Frontal cortex (tissue), 4 donors: ENCODE measurements around the gene NMT1. TPM values are rescaled to one million over a fixed set of nuclear protein-coding genes. Genes with fewer than 3 reads are reported as not detected.

Experiments
- DNase-seq, 2 donors: peaks; one replicate each; pipeline ENCODE4 v3.0.0; 2012; ENCODE audit warnings: low spot score in 2 of 2
- FAIRE-seq: peaks from 2 replicates; lab custom pipeline; 2012; peaks lifted over from hg19 to GRCh38; lab: Jason Lieb, UNC
- total RNA-seq: library from RNA; depleted of rRNA; stranded (reverse); fragments of >200 nt; gene quantifications from one replicate; pipeline ENCODE4 v1.2.3, GENCODE V29; 2014
- donor health status: control.
- donor health status: control.
- donor health status: control.

Gene NMT1
- total RNA-seq, 1 donor from 2014 or later = 29.3 TPM

GRCh38 chr17:45129940-45130680 lies 69.0 kb downstream of the NMT1 start:
- DNase-seq (no peak), FAIRE-seq (no peak)

GRCh38 chr17:45130681-45131615 lies 69.8 kb downstream of the NMT1 start:
- DNase-seq (no peak), FAIRE-seq (no peak)

DNA sequence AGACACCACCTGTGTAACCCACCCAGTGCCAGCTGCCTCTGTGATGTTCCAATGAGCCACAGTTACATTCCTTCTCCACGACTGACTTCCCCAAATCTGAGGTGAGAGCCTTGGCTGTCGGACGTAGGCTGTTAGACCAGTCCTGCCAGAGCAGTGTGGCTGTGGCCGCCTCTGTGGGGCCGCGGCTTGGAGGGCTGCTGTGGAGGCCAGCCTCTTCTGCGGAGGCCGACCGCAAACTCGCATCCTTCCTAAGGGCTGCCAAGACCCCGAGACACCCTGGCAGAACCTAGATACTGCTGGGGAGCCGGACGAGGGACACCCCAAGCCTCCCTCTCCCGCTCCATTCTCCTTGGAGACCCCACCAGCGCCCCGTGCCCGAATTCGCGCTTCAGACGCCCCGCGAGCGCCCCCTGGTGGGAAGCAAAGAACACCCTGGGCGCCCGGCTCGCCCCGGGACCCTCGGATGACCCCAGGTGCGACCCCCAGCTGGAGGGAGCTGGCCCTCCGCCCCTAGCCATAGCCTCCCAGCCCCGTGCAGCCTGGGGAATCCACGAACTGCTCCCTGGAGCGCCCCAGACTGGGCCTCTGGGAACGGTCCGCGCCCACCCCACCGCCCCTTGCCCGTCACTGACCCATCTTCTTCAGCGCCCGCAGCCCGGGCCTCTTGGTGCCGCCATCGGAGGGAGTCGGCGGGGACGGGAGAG lies 70.7 kb downstream of the NMT1 start:
- FAIRE-seq (no peak), DNase-seq (no peak)

DNA sequence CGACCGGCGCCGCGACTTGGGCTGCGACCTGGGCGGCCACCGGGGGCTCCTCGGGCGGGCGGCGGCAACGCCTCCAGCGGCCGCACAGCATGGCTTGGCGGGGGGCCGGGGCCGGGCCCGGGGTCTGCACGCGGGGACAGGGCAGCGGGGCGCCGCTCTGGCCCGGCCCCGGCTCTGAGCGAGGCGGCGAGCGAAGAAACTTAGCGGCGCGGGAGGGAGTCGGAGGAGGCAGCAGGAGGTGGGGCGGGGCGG lies 71.1 kb downstream of the NMT1 start, which contains the start of gene PLCD3:
Gene PLCD3, minus strand, starts transcription at position 196 of the 252 bp plus-strand sequence. Its CDS starts 105 bp downstream, at position 91.
- no peak for FAIRE-seq

DNA sequence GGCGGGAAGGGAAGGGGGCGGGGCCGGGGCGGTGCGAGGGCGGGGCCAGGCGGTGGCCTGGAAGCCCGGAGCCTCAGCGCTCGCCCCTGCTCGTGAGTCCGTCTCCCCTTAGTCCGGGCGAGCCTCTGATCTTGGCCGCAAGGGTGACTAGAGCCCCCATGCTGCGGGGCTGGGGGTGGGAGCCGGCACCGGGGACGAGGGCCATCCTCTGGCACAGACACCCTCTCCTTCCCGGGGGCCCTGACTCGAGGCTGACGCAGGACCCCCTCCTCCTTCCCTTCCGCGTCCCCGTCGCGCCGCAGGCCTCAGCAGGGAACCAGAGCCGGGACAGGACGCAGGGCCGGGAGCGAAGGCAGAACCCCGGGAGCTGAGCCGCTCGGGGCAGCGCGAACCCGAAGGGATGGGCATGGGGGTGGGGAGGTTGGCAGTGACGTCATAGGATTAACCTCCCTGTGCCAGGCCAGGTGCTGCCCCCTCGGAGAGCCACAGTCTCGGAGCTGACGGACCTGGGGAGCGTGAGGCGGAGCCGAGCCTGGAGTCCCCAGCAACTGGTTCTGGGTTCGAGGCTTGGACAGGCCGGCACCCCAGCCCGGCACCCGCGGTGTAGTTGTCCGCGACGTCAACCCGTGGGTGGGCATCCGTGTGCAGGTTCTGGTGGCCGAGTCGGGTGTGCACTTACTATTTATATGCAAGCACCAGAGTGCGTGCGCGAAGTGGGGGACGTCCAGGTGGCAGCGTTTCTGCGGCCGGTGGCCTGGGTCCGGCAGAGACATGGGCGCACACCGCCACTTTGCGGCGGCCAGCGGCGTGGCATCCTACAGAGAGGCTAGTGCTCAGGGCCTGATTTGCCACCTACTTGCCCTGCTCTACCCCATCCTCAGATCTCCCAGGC lies 71.7 kb downstream of the NMT1 start:
- peak; percentile 93 to 96 for DNase-seq
- FAIRE-seq = no peak

More for the DNA sequence above, 71.1 kb downstream of the NMT1 start, which contains the start of gene PLCD3:
- DNase-seq = no peak

DNA sequence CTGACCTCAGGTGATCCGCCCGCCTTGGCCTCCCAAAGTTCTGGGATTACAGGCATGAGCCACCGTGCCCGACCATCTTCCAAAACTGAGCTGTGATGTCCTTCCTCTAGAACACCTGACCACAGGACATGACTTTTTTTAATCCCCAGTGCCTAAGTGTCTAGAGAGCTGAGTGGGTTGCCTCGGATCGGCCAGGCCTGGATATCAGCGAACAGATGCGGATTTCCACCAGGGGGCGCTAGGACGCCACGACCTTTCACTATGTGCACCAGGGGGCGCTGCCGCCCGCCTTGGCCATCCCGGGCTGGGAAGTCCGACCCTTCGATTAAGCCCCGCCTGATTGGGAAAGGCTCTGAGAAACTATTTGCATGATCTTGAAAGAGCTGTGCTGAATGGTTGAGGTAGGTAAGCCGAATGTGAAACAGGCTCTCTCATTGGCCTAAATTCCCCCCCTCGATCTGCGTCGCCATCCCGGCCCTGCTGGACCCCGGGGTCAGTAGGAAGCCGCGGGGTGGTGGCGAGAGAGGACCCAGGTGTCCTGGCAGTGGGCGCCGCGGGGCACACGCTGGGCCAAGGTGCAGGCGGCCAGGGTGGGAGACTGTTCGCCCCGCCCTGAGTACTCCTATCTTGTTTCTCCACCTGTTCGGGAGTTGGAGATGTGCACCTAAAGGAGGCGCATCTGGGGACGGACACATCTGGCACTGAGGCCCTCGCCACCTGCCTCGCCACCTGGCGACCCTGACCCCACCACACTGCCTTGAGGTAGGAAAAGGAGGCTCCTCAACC lies 74.3 kb downstream of the NMT1 start, which contains the start of gene ACBD4:
Gene ACBD4, plus strand, starts transcription at position 496 of the 786 bp plus-strand sequence. CDS start 458 bp downstream, outside the sequence.
- FAIRE-seq = peak; percentile 44

GRCh38 chr17:45135978-45136791 lies 75.1 kb downstream of the NMT1 start:
- DNase-seq = no peak
- no peak for FAIRE-seq

More for the DNA sequence above, 74.3 kb downstream of the NMT1 start, which contains the start of gene ACBD4:
- peak; percentile 93 to 95 for DNase-seq

GRCh38 chr17:45136846-45137560 lies 75.9 kb downstream of the NMT1 start:
- DNase-seq = no peak
- no peak for FAIRE-seq

DNA sequence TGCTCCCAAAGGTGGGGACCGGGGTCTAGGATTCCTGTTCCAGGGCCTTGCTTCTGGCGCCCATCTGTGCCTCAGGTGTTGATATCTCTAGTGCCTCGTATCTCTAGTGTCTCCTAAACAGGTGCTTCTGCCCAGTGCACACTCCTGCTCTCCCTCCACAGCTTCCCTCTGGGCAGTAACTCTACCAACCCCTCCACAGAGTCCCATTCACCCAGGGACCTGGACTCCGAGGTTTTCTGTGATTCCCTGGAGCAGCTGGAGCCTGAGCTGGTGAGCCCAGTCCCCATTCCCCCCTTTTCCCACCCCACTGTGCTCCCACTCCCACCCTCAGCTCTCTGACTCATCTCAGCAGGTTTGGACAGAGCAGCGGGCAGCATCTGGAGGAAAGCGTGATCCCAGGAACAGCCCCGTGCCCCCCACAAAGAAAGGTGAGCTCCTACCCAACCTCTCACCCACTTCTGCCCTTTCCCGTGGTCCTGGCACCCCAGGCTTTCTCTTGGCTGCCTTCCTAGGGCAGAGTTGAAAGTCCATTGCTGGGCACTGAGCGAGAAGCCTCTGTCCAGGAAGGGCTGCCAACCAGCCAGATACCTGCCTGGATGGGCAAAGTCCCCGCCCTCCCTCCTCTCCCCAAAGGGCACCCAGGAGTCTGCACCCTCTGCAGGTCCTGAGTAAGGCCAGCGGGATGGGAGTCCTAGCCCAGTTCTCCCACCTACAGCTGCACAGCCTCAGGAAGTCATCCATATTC lies 76.6 kb downstream of the NMT1 start:
- DNase-seq = no peak
- no peak for FAIRE-seq

DNA sequence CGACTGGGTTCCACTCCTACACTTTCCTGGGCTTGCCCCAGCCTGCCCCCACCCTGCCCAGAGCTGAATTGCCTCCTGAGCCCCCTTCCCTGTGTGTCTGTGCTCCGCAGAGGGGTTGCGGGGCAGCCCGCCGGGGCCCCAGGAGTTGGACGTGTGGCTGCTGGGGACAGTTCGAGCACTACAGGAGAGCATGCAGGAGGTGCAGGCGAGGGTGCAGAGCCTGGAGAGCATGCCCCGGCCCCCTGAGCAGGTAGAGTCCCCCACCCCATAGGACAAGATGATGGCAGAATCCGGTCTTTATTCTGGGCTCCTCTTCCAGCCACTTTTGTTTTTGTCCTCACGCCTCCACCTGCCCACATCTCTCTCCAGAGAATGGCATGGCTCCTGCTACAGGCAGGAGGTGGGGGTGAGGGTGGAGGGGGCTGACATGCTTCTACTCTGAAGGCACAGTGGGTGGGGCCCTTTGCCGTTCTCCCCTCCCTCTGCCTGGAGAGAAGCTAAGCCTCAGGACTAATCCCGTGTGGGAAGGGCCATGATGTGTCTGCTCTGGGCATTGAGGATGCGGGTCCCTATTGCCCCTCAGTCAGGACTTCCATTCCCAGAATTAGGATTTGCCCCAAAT lies 77.9 kb downstream of the NMT1 start:
- FAIRE-seq = no peak

DNA sequence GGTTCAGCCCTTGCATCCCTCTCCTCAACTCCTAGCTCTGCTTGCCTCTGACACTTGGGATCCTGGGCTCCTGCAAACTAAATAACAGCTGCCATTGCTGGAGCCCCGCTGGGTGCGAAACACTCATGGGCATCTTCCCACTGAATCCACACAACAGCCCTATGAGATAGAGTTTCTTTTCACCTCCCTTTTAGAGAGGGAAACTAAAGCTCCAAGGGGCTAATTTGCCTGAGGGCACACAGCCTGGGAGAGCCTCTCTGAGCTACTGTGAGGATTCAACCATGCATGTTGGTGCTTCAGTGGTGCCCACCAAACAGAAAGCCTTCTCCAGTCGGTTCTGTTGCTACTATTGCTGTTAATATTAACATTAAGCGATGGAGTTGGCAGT lies 78.4 kb downstream of the NMT1 start:
- DNase-seq = no peak
- FAIRE-seq = no peak

More for the DNA sequence above, 77.9 kb downstream of the NMT1 start:
- no peak for DNase-seq

DNA sequence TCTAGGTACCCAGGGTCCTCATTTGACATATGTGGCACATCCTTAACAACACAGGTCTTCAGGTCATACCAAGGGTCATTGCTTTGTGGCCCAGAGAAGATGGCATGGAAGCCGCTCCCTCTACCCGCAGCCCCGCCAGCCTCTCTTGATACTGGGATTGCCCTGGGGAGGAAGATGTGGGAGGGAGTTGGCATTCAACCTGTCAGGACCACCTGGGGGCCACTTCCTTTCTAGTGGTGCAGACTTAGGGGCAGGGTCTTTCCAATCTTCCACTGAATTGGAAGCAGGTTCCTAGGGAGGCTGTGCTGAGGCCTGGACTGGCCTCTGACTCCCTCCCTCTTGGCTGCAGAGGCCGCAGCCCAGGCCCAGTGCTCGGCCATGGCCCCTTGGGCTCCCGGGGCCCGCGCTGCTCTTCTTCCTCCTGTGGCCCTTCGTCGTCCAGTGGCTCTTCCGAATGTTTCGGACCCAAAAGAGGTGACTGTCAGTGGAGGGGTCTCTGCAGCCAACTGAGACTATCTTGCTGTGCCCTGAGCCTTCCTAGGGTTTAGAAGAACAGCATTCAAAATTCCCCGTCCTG lies 82.1 kb downstream of the NMT1 start:
- DNase-seq (no peak), FAIRE-seq (no peak)

GRCh38 chr17:45143767-45144198 lies 82.7 kb downstream of the NMT1 start:
- DNase-seq = peak in 1 of 2 donors; percentile 70

GRCh38 chr17:45144199-45145034 lies 83.3 kb downstream of the NMT1 start:
- DNase-seq (no peak), FAIRE-seq (no peak)

More at GRCh38 chr17:45143767-45144198, 82.7 kb downstream of the NMT1 start:
- no peak for FAIRE-seq

DNA sequence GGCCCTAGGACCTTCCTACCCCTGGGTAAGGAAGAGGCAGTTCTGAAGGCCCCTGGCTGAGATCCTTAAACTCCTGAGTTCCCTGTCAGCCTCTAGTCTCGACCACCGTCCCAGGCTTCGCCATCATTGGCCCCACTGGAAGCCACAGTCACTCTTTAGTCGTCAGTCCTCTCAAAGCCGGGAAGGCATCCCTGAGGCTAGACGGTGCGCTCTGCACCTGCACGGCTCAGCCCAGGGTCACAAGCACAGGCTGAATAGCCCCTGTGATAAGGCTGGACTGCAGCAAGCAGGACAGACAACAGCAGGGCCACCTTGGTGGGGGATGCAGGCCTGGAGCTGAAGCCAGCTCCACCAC lies 83.9 kb downstream of the NMT1 start:
- no peak for DNase-seq
- FAIRE-seq = no peak
